ENCODE measurements around the gene NOP9.

NOP9 gene

GRCh38 chr14:24263848-24264247 lies 35.8 kb upstream of the NOP9 start:
- DNase-seq = no peak

- DNase-seq = no peak
Measured at GRCh38 chr14:24264298-24264697, 35.4 kb upstream of the NOP9 start.

GRCh38 chr14:24266344-24267244 lies 33.1 kb upstream of the NOP9 start:
- no peak for DNase-seq

GRCh38 chr14:24267516-24267915 lies 32.1 kb upstream of the NOP9 start:
- DNase-seq = no peak

- no peak for DNase-seq
Measured at GRCh38 chr14:24268225-24268624, 31.4 kb upstream of the NOP9 start.

- no peak for DNase-seq
Measured at GRCh38 chr14:24269368-24269767, 30.3 kb upstream of the NOP9 start.

- no peak for DNase-seq
Measured at GRCh38 chr14:24269910-24270536, 29.6 kb upstream of the NOP9 start.

- no peak for DNase-seq
Measured at GRCh38 chr14:24270537-24271133, 29.0 kb upstream of the NOP9 start.

- peak; percentile 80 to 98 (median 89) for DNase-seq
Measured at GRCh38 chr14:24271134-24271833, 28.4 kb upstream of the NOP9 start, which contains the start of gene RABGGTA. RABGGTA (minus strand) TSS chr14:24271597; CDS start chr14:24271115, 482 bp downstream.

GRCh38 chr14:24271834-24272263 lies 27.8 kb upstream of the NOP9 start:
- DNase-seq = no peak

- no peak for DNase-seq
Measured at GRCh38 chr14:24272467-24272866, 27.2 kb upstream of the NOP9 start.

GRCh38 chr14:24273422-24273998 lies 26.1 kb upstream of the NOP9 start:
- DNase-seq = peak in 1 of 5 experiments; percentile 39

GRCh38 chr14:24274101-24274543 lies 25.5 kb upstream of the NOP9 start:
- peak in 4 of 5 experiments; percentile 16 to 75 (median 18) for DNase-seq

GRCh38 chr14:24277071-24277470 lies 22.6 kb upstream of the NOP9 start:
- no peak for DNase-seq

GRCh38 chr14:24277606-24278321 lies 21.9 kb upstream of the NOP9 start:
- DNase-seq = no peak

GRCh38 chr14:24278424-24278823 lies 21.2 kb upstream of the NOP9 start:
- DNase-seq = no peak

GRCh38 chr14:24279301-24280186 lies 20.1 kb upstream of the NOP9 start:
- peak in 4 of 5 experiments; percentile 25 to 65 (median 38) for DNase-seq

GRCh38 chr14:24280797-24281460 lies 18.7 kb upstream of the NOP9 start:
- no peak for DNase-seq

- DNase-seq = no peak
Measured at GRCh38 chr14:24281636-24282035, 18.0 kb upstream of the NOP9 start.

GRCh38 chr14:24282736-24283135 lies 16.9 kb upstream of the NOP9 start:
- DNase-seq = no peak
